Keratinocyte (primary cell): ENCODE results near the gene TMPRSS13. TPM values are rescaled to one million over a fixed set of nuclear protein-coding genes. Genes with fewer than 3 reads are reported as not detected.

ENCODE experiments used
- DNase-seq: peaks from one replicate; pipeline ENCODE4 v3.0.0-alpha.2; 2011; ENCODE audit warnings: low read depth, missing footprints, low spot score
- FAIRE-seq: peaks from 2 replicates; lab custom pipeline; 2011; peaks lifted over from hg19 to GRCh38; lab: Jason Lieb, UNC
- H2AFZ ChIP-seq: 2 replicates; pipeline ENCODE4 v1.6.0; 2012; ENCODE audit warnings: low read length, control low read depth, inconsistent platforms; ENCODE audit not compliant: control insufficient read depth
- H3K27ac ChIP-seq: 2 replicates; pipeline ENCODE4 v1.5.1; 2011; ENCODE audit warnings: low read length; ENCODE audit not compliant: control insufficient read depth, insufficient read depth
- H3K27me3 ChIP-seq: 3 replicates; pipeline ENCODE4 v1.6.0; 2011; ENCODE audit warnings: low read length; ENCODE audit not compliant: control insufficient read depth, insufficient read depth; ENCODE audit errors: extremely low read depth
- H3K36me3 ChIP-seq, 2 experiments: 2 replicates in 1 of 2; 3 replicates in 1 of 2; pipeline ENCODE4 v1.5.1; 2011; ENCODE audit warnings: low read length in 2 of 2, mild to moderate bottlenecking in 1 of 2; ENCODE audit not compliant: control insufficient read depth in 2 of 2, insufficient read depth in 2 of 2; ENCODE audit errors: extremely low read depth in 1 of 2
- H3K4me1 ChIP-seq: 3 replicates; pipeline ENCODE4 v1.5.1; 2011; ENCODE audit warnings: low read length; ENCODE audit not compliant: control insufficient read depth, insufficient read depth; ENCODE audit errors: extremely low read depth
- H3K4me2 ChIP-seq: 3 replicates; pipeline ENCODE4 v1.6.0; 2011; ENCODE audit warnings: low read depth, low read length; ENCODE audit not compliant: control insufficient read depth, insufficient read depth; ENCODE audit errors: extremely low read depth
- H3K4me3 ChIP-seq, 3 experiments: fragments of 200-600 bp in 1 of 3; sonication (generic) in 1 of 3; 2 replicates in 2 of 3; 3 replicates in 1 of 3; pipeline ENCODE4 v1.5.1; 2011 to 2016; ENCODE audit warnings: low read length in 3 of 3, mild to moderate bottlenecking in 3 of 3, control low read depth in 2 of 3, inconsistent platforms in 1 of 3, low read depth in 1 of 3, mixed read lengths in 1 of 3, mixed run types in 1 of 3, moderate library complexity in 1 of 3; ENCODE audit not compliant: control insufficient read depth in 2 of 3, insufficient read depth in 2 of 3; ENCODE audit errors: extremely low read depth in 1 of 3
- H3K79me2 ChIP-seq: 2 replicates; pipeline ENCODE4 v1.6.0; 2012; ENCODE audit warnings: low read length; ENCODE audit not compliant: control insufficient read depth, insufficient read depth
- H3K9ac ChIP-seq: 3 replicates; pipeline ENCODE4 v1.6.0; 2011; ENCODE audit warnings: low read length; ENCODE audit not compliant: control insufficient read depth, insufficient read depth; ENCODE audit errors: extremely low read depth
- H3K9me1 ChIP-seq: 3 replicates; pipeline ENCODE4 v1.6.0; 2011; ENCODE audit warnings: low read length; ENCODE audit not compliant: control insufficient read depth, insufficient read depth; ENCODE audit errors: extremely low read depth
- H3K9me3 ChIP-seq: 2 replicates; pipeline ENCODE4 v1.5.1; 2012; ENCODE audit warnings: low read depth, low read length; ENCODE audit not compliant: control insufficient read depth
- H4K20me1 ChIP-seq: 3 replicates; pipeline ENCODE4 v1.6.0; 2011; ENCODE audit warnings: low read length; ENCODE audit not compliant: control insufficient read depth, insufficient read depth; ENCODE audit errors: extremely low read depth
- EZH2 ChIP-seq: IDR thresholded peaks from one replicate; pipeline ENCODE4 v1.6.1; 2012; ENCODE audit warnings: inconsistent platforms, mild to moderate bottlenecking, low read length, moderate library complexity
- dilution Hi-C: fragments of 300-500 bp; cut with MboI; formaldehyde crosslinking; loops from one replicate; pipeline ENCODE4 v1.7.0; 2020; ENCODE audit warnings: low sequenced_read_pairs; ENCODE audit not compliant: extremely low pct_ligation_motif_present
- polyA plus RNA-seq, 5 experiments: library from polyadenylated mRNA; depleted of rRNA in 3 of 5; stranded (reverse) in 3 of 5; stranded (forward) in 1 of 5; unstranded in 1 of 5; fragments of >200 nt; gene quantifications; 1 replicate in 1 of 5; 2 replicates in 3 of 5; 3 replicates in 1 of 5; pipeline versions ENCODE4 v1.2.1 to v1.2.3, GENCODE V29; 2011 to 2012; ENCODE audit warnings: missing spikeins in 2 of 5, low read depth in 1 of 5, low replicate concordance in 1 of 5
- TF ChIP-seq, protein P1 (sequence below), 3 experiments: IDR thresholded peaks in 1 of 3; conservative IDR thresholded peaks in 1 of 3; optimal IDR thresholded peaks in 1 of 3; 2 replicates in 2 of 3; 3 replicates in 1 of 3; pipeline versions ENCODE3 to v1.5.1; 2011; ENCODE audit warnings: low read length in 3 of 3, mild to moderate bottlenecking in 3 of 3, moderate library complexity in 2 of 3, control low read depth in 1 of 3, inconsistent platforms in 1 of 3; ENCODE audit not compliant: insufficient read depth in 2 of 3; ENCODE audit errors: extremely low read depth in 1 of 3

The TMPRSS13 gene
- polyA plus RNA-seq, 1 donor (not counting 4 experiments of a cell fraction or from before 2014, with no cell fraction given): 1.8 TPM

DNA sequence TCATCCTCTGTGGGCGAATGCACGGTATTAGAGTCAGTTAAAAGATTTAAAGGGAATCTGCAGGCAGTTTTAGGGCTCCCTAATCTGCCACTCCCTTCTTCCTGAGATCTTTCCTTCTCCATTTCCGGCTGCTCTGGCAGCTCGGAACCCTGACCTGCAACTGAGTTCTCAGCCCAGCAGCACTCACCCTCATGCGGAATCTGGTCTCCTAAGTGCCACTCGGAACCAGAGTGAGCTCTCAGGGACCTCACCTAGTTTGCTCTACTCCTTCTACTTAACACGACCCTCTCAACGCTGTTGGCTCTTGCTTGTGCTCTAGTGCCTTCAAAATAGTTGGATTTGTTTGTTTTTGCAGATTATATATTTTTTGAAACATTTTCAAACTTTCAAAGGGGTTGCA is 37.7 kb upstream of the TMPRSS13 start:
- Histone ChIP-seq H3K4me3 (no peak overlapping the region), H3K27ac (no peak overlapping the region), H3K4me1 (peaks cover 5% of the 10 kb centered on the region), H3K79me2 (no peaks in the 10 kb centered on the region), H3K27me3 (no peaks in the 10 kb centered on the region), H3K36me3 (no peaks in the 10 kb centered on the region), H3K4me2 (no peak overlapping the region), H4K20me1 (no peaks in the 10 kb centered on the region), H2AFZ (no peak overlapping the region), H3K9ac (no peak overlapping the region), H3K9me3 (no peaks in the 10 kb centered on the region), H3K9me1 (no peaks in the 10 kb centered on the region)
- no peak for FAIRE-seq
- TF ChIP-seq EZH2: no peak
- TF ChIP-seq, protein P1, sequence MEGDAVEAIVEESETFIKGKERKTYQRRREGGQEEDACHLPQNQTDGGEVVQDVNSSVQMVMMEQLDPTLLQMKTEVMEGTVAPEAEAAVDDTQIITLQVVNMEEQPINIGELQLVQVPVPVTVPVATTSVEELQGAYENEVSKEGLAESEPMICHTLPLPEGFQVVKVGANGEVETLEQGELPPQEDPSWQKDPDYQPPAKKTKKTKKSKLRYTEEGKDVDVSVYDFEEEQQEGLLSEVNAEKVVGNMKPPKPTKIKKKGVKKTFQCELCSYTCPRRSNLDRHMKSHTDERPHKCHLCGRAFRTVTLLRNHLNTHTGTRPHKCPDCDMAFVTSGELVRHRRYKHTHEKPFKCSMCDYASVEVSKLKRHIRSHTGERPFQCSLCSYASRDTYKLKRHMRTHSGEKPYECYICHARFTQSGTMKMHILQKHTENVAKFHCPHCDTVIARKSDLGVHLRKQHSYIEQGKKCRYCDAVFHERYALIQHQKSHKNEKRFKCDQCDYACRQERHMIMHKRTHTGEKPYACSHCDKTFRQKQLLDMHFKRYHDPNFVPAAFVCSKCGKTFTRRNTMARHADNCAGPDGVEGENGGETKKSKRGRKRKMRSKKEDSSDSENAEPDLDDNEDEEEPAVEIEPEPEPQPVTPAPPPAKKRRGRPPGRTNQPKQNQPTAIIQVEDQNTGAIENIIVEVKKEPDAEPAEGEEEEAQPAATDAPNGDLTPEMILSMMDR (optimal IDR thresholded peaks at IDR 0.05 in 1 of 3, IDR thresholded peaks at IDR 0.05 in 1 of 3, conservative IDR thresholded peaks at IDR 0.05 in 1 of 3; ENCODE audit: extremely low read depth in 1 of 3, insufficient read depth in 2 of 3, low read length in 3 of 3): no peak
- dilution Hi-C loops: no loop called here
- no peak for DNase-seq

DNA sequence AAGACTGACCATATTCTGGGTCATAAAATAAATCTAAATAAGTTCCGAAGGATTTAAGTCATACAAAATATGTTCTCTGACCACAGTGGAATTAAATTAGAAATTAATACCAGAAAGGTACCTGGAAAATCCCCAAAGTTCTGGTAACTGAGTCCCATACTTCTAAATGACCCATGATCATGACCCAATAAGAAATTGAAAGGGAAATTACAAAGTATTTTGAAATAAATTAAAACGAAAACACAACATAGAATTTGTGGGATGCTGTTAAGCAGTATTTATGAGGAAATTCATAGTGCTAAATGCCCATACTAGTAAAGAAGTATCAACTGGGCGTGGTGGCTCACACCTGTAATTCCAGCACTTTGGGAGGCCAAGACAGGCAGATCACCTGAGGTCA is 33.6 kb upstream of the TMPRSS13 start:
- Histone ChIP-seq H3K27ac (no peak overlapping the region), H3K4me1 (no peaks in the 10 kb centered on the region), H3K79me2 (no peaks in the 10 kb centered on the region), H3K4me3 (no peak overlapping the region), H3K27me3 (no peaks in the 10 kb centered on the region), H3K9me1 (no peaks in the 10 kb centered on the region), H2AFZ (no peak overlapping the region), H3K9ac (no peak overlapping the region), H4K20me1 (no peaks in the 10 kb centered on the region), H3K4me2 (no peak overlapping the region), H3K36me3 (no peaks in the 10 kb centered on the region), H3K9me3 (no peaks in the 10 kb centered on the region)
- FAIRE-seq (no peak), DNase-seq (no peak)
- TF ChIP-seq, protein P1 (optimal IDR thresholded peaks at IDR 0.05 in 1 of 3, IDR thresholded peaks at IDR 0.05 in 1 of 3, conservative IDR thresholded peaks at IDR 0.05 in 1 of 3; ENCODE audit: extremely low read depth in 1 of 3, insufficient read depth in 2 of 3, low read length in 3 of 3): no peak
- no peak for TF ChIP-seq EZH2
- dilution Hi-C loops: no loop called here
